GM10248 (cell line): ENCODE data around the gene SNX25.

ENCODE experiments used
- CTCF ChIA-PET: fragments of 300-600 bp; sonication (Branson Sonifier 250); formaldehyde crosslinking; extraction: SDS; loops from one replicate; lab custom pipeline; 2021; ENCODE audit warnings: antibody characterized with exemption; lab: Yijun Ruan, JAX
- POLR2A ChIA-PET: fragments of 350-650 bp; sonication (Branson Sonifier 250); formaldehyde crosslinking; extraction: SDS; loops from one replicate; lab custom pipeline; 2020; ENCODE audit warnings: antibody characterized with exemption; lab: Yijun Ruan, JAX
- DNase-seq: peaks from one replicate; pipeline ENCODE4 v3.0.0; 2012; ENCODE audit errors: extremely low spot score
- CTCF ChIP-seq: IDR thresholded peaks from 2 replicates; pipeline ENCODE4 v1.5.1; 2012; ENCODE audit warnings: mild to moderate bottlenecking, low read depth; ENCODE audit errors: extremely low read depth, missing control alignments, control extremely low read depth

The SNX25 gene

GRCh38 chr4:185304541-185304940, 95.1 kb downstream of the SNX25 start:
- ChIA-PET CTCF (interaction anchor here (0.7 to 1.7 kb wide), 5 partner anchors 9 to 23 kb away, joined by 3 to 4 read pairs (median 3); no protein-coding TSS in a partner anchor), POLR2A (no interaction called here)
- TF ChIP-seq CTCF, result no peak
- DNase-seq, result no peak

GRCh38 chr4:185304944-185305690, 95.7 kb downstream of the SNX25 start:
- ChIA-PET POLR2A (no interaction called here), CTCF (interaction anchor here (0.8 to 2.4 kb wide), 5 partner anchors 7 to 23 kb away, joined by 3 to 7 read pairs (median 3); no protein-coding TSS in a partner anchor)
- peak; percentile 63 for TF ChIP-seq CTCF
- peak; percentile 39 for DNase-seq

- no peak for TF ChIP-seq CTCF
- POLR2A ChIA-PET, result interaction anchor here (0.9 to 1.6 kb wide), 2 partner anchors 36 to 90 kb away, joined by 3 read pairs; partner anchors contain the start of gene ANKRD37
- DNase-seq, result no peak
- CTCF ChIA-PET, result interaction anchor here (0.8 to 2.4 kb wide), 11 partner anchors 8 to 123 kb away, joined by 3 to 7 read pairs (median 4); no protein-coding TSS in a partner anchor
These were observed 96.6 kb downstream of the SNX25 start for GRCh38 chr4:185305979-185306442.

GRCh38 chr4:185307136-185307950, 97.9 kb downstream of the SNX25 start:
- ChIA-PET POLR2A (interaction anchor here (1.2 to 1.6 kb wide), 2 partner anchors 35 to 164 kb away, joined by 3 to 4 read pairs; partner anchors contain the start of gene SLC25A4), CTCF (interaction anchor here (1.0 to 2.4 kb wide), 7 partner anchors 9 to 599 kb away, joined by 3 to 7 read pairs (median 6); no protein-coding TSS in a partner anchor)
- no peak for TF ChIP-seq CTCF
- DNase-seq, result peak; percentile 67

- no peak for TF ChIP-seq CTCF
- peak; percentile 65 for DNase-seq
- POLR2A ChIA-PET, result no interaction called here
- CTCF ChIA-PET, result interaction anchor here (0.8 to 3.8 kb wide), 6 partner anchors 8 to 38 kb away, joined by 3 to 31 read pairs (median 3); no protein-coding TSS in a partner anchor
These were observed 100.4 kb downstream of the SNX25 start for GRCh38 chr4:185309770-185310169.
